H9 (cell line): ENCODE data around the gene MAL. TPM values are rescaled to one million over a fixed set of nuclear protein-coding genes. Genes with fewer than 3 reads are reported as not detected.

Experiments used
- DNase-seq: peaks from one replicate; pipeline ENCODE4 v3.0.0-alpha.2; 2017
- H2AFZ ChIP-seq: one replicate; pipeline ENCODE4 v1.6.1; 2013; ENCODE audit warnings: mild to moderate bottlenecking, low read length, control low read depth, moderate library complexity
- H2AK5ac ChIP-seq: 2 replicates; pipeline ENCODE4 v1.6.1; 2013; ENCODE audit warnings: low read length, control low read depth, mixed read lengths; ENCODE audit not compliant: insufficient read length
- H2BK120ac ChIP-seq: one replicate; pipeline ENCODE4 v1.6.1; 2013; ENCODE audit warnings: low read depth, mild to moderate bottlenecking, low read length, control low read depth, inconsistent platforms; ENCODE audit not compliant: poor library complexity, severe bottlenecking
- H2BK12ac ChIP-seq: 2 replicates; pipeline ENCODE4 v1.6.1; 2013; ENCODE audit warnings: low read length, control low read depth, mixed read lengths, low read depth; ENCODE audit not compliant: insufficient read length
- H2BK15ac ChIP-seq: 2 replicates; pipeline ENCODE4 v1.6.1; 2013; ENCODE audit warnings: low read depth, low read length, control low read depth
- H2BK20ac ChIP-seq: one replicate; pipeline ENCODE4 v1.6.1; 2013; ENCODE audit warnings: low read depth, mild to moderate bottlenecking, low read length, control low read depth, inconsistent platforms; ENCODE audit not compliant: poor library complexity, severe bottlenecking
- H2BK5ac ChIP-seq: 2 replicates; pipeline ENCODE4 v1.6.1; 2013; ENCODE audit warnings: low read length, control low read depth, mixed read lengths; ENCODE audit not compliant: insufficient read length
- H3K14ac ChIP-seq: 2 replicates; pipeline ENCODE4 v1.6.1; 2013; ENCODE audit warnings: low read length, control low read depth; ENCODE audit not compliant: insufficient read depth
- H3K18ac ChIP-seq: 2 replicates; pipeline ENCODE4 v1.6.1; 2013; ENCODE audit warnings: low read depth, mild to moderate bottlenecking, mixed read lengths, low read length, control low read depth; ENCODE audit not compliant: insufficient read length
- H3K23ac ChIP-seq: 2 replicates; pipeline ENCODE4 v1.6.1; 2013; ENCODE audit warnings: low read length, control low read depth, mixed read lengths, low read depth; ENCODE audit not compliant: insufficient read length
- H3K23me2 ChIP-seq: 2 replicates; pipeline ENCODE4 v1.6.1; 2013; ENCODE audit warnings: low read depth, mild to moderate bottlenecking, mixed read lengths, low read length, control low read depth; ENCODE audit not compliant: insufficient read length, poor library complexity, severe bottlenecking
- H3K27ac ChIP-seq: 2 replicates; pipeline ENCODE4 v1.5.1; 2013; ENCODE audit warnings: low read length, control low read depth, mixed read lengths, low read depth; ENCODE audit not compliant: insufficient read length
- H3K27me3 ChIP-seq: 2 replicates; pipeline ENCODE4 v1.6.1; 2013; ENCODE audit warnings: low read length, control low read depth, inconsistent platforms; ENCODE audit not compliant: insufficient read depth
- H3K4ac ChIP-seq: 2 replicates; pipeline ENCODE4 v1.6.1; 2013; ENCODE audit warnings: low read depth, mild to moderate bottlenecking, control low read depth, inconsistent platforms, low read length, moderate library complexity
- H3K4me1 ChIP-seq: 2 replicates; pipeline ENCODE4 v1.6.1; 2013; ENCODE audit warnings: low read length, control low read depth, inconsistent platforms; ENCODE audit not compliant: insufficient read depth
- H3K4me2 ChIP-seq: 2 replicates; pipeline ENCODE4 v1.6.1; 2013; ENCODE audit warnings: low read length, control low read depth, mixed read lengths; ENCODE audit not compliant: insufficient read length, insufficient read depth
- H3K56ac ChIP-seq: 2 replicates; pipeline ENCODE4 v1.6.1; 2013; ENCODE audit warnings: low read depth, mild to moderate bottlenecking, mixed read lengths, low read length, control low read depth; ENCODE audit not compliant: insufficient read length
- H3K79me1 ChIP-seq: 2 replicates; pipeline ENCODE4 v1.6.1; 2013; ENCODE audit warnings: low read depth, mild to moderate bottlenecking, moderate library complexity, low read length, control low read depth, inconsistent platforms; ENCODE audit not compliant: insufficient read depth, poor library complexity, severe bottlenecking
- H3K79me2 ChIP-seq: 2 replicates; pipeline ENCODE4 v1.6.1; 2013; ENCODE audit warnings: low read length, control low read depth, inconsistent platforms; ENCODE audit not compliant: insufficient read depth
- H3K9ac ChIP-seq: 2 replicates; pipeline ENCODE4 v1.6.1; 2013; ENCODE audit warnings: low read length, control low read depth, mixed read lengths; ENCODE audit not compliant: insufficient read length; ENCODE audit errors: extremely low read depth
- H3K9me3 ChIP-seq: one replicate; pipeline ENCODE4 v1.6.1; 2013; ENCODE audit warnings: low read depth, low read length, inconsistent platforms; ENCODE audit not compliant: control insufficient read depth
- H3T11ph ChIP-seq: one replicate; pipeline ENCODE4 v1.6.1; 2013; ENCODE audit warnings: mild to moderate bottlenecking, low read length, control low read depth, inconsistent platforms
- H4K20me1 ChIP-seq: one replicate; pipeline ENCODE4 v1.6.1; 2013; ENCODE audit not compliant: control insufficient read depth, insufficient read length, insufficient read depth
- H4K5ac ChIP-seq: 2 replicates; pipeline ENCODE4 v1.6.1; 2013; ENCODE audit warnings: low read depth, mild to moderate bottlenecking, mixed read lengths, low read length, control low read depth; ENCODE audit not compliant: insufficient read length
- H4K8ac ChIP-seq: replicated peaks from 2 replicates; pipeline ENCODE4 v1.6.1; 2013; ENCODE audit warnings: low read length, control low read depth, mixed read lengths, low read depth; ENCODE audit not compliant: insufficient read length
- H4K91ac ChIP-seq: 2 replicates; pipeline ENCODE4 v1.6.1; 2013; ENCODE audit warnings: low read depth, mild to moderate bottlenecking, moderate library complexity, mixed read lengths, low read length, control low read depth; ENCODE audit not compliant: insufficient read length
- H3K27ac Mint-ChIP-seq, 3 experiments: 2 replicates in 2 of 3; 3 replicates in 1 of 3; pipeline ENCODE4 v1.8.0; 2020 to 2021; ENCODE audit warnings: mixed read lengths in 3 of 3, mild to moderate bottlenecking in 1 of 3, moderate library complexity in 1 of 3
- H3K27me3 Mint-ChIP-seq: 2 replicates; pipeline ENCODE4 v1.8.0; 2021; ENCODE audit warnings: low read depth, mild to moderate bottlenecking, moderate library complexity, mixed read lengths
- H3K36me3 Mint-ChIP-seq, 3 experiments: 2 replicates in 2 of 3; 3 replicates in 1 of 3; pipeline ENCODE4 v1.8.0; 2020 to 2021; ENCODE audit warnings: low read depth in 3 of 3, mixed read lengths in 3 of 3; ENCODE audit not compliant: insufficient read depth in 1 of 3
- H3K4me1 Mint-ChIP-seq, 2 experiments: 2 replicates each; pipeline ENCODE4 v1.8.0; 2020; ENCODE audit warnings: mixed read lengths in 2 of 2
- H3K4me3 Mint-ChIP-seq, 2 experiments: 2 replicates in 1 of 2; 3 replicates in 1 of 2; pipeline ENCODE4 v1.8.0; 2020 to 2021; ENCODE audit warnings: mild to moderate bottlenecking in 2 of 2, mixed read lengths in 2 of 2, moderate library complexity in 1 of 2
- H3K9me3 Mint-ChIP-seq, 2 experiments: 2 replicates in 1 of 2; 3 replicates in 1 of 2; pipeline ENCODE4 v1.8.0; 2020; ENCODE audit warnings: mild to moderate bottlenecking in 2 of 2, mixed read lengths in 2 of 2, moderate library complexity in 1 of 2
- CTCF ChIP-seq: fragments of 200-600 bp; sonication (generic); conservative IDR thresholded peaks from 3 replicates; pipeline ENCODE4 v1.8.0; 2021; ENCODE audit warnings: antibody characterized with exemption, mild to moderate bottlenecking
- WGBS: extraction: QIAGEN DNeasy Blood & Tissue Kit; methylation state at CpG from one replicate; pipeline ENCODE4 v1.1.7; 2013; ENCODE audit warnings: missing lambda C conversion rate, low lambda C conversion rate, mixed read lengths; ENCODE audit not compliant: insufficient read length; ENCODE audit errors: extremely low coverage; 5-methylcytosine and 5-hydroxymethylcytosine counted together
- total RNA-seq: library from RNA; stranded (reverse); gene quantifications from 2 replicates; pipeline ENCODE4 v1.2.1, GENCODE V29; 2021

The MAL gene
- total RNA-seq, 1 experiment from 2014 or later: not detected

GRCh38 chr2:95048825-95049682 lies 23.5 kb downstream of the MAL start:
- Mint-ChIP-seq H3K27ac (no peak overlapping the region; a peak in 2 of 7 replicates), H3K4me1 (peaks cover 4 to 21% of the 10 kb centered on the region in 2 experiments), H3K36me3 (no peaks in the 10 kb centered on the region), H3K4me3 (no peak overlapping the region; a peak in 1 of 5 replicates), H3K27me3 (peaks cover 47% of the 10 kb centered on the region), H3K9me3 (no peaks in the 10 kb centered on the region)
- Histone ChIP-seq H3K4ac (no peak overlapping the region), H2BK5ac (no peak overlapping the region), H3K9ac (no peak overlapping the region), H2BK12ac (no peak overlapping the region), H2BK15ac (no peak overlapping the region), H3K23me2 (no peaks in the 10 kb centered on the region), H3K4me2 (no peak overlapping the region), H3K14ac (no peak overlapping the region), H3K23ac (no peak overlapping the region), H4K20me1 (no peaks in the 10 kb centered on the region), H4K8ac (no peak overlapping the region), H3K9me3 (no peaks in the 10 kb centered on the region), H3K27me3 (no peaks in the 10 kb centered on the region), H4K5ac (no peak overlapping the region), H3K18ac (no peak overlapping the region), H3K79me2 (no peaks in the 10 kb centered on the region), H3T11ph (no peak overlapping the region), H3K27ac (no peak overlapping the region), H4K91ac (no peak overlapping the region), H3K4me1 (no peaks in the 10 kb centered on the region; the same call in 1 of the 2 replicates), H2AFZ (no peak overlapping the region), H2AK5ac (no peak overlapping the region), H3K56ac (no peak overlapping the region), H3K79me1 (no peaks in the 10 kb centered on the region), H2BK120ac (no peak overlapping the region), H2BK20ac (no peak overlapping the region)
- no peak for DNase-seq
- no CpG with 5 or more reads among the region's 15 CpGs for WGBS
- no peak for TF ChIP-seq CTCF
